ENCODE data around the gene CNNM2. TPM values are rescaled to one million over a fixed set of nuclear protein-coding genes. Genes with fewer than 3 reads are reported as not detected.

CNNM2 gene
- total RNA-seq, 2 donors from 2014 or later: 25.2 to 29.3 TPM

DNA sequence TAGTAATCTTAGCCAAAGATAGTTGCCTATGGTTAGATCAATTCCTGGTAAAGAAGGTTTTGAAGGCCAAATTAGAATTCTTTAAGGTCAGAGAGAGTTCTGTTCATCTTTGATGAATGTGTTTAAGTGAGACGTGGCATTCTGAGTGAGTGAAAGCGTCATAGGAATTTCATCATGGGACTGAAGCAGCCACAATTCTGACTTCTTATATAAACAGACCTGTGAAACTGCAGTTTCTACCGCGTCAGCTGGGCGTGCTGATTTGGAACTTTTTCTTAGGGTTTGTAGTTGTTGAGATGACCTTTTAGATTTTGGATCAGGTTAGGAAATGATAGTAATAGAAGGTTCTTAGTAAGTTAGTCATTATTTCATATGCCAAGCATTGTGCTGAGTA lies 103.8 kb downstream of the CNNM2 start:
- Histone ChIP-seq H3K9ac (ENCODE audit: low read depth in 2 of 2, low read length in 2 of 2) (no peak overlapping the region), H3K4me3 (no peak overlapping the region), H3K4me1 (no peaks in the 10 kb centered on the region), H3K9me3 (no peaks in the 10 kb centered on the region), H3K27me3 (no peaks in the 10 kb centered on the region), H3K27ac (no peak overlapping the region), H3K36me3 (no peaks in the 10 kb centered on the region)
- no peak for DNase-seq
- TF ChIP-seq, protein P1, sequence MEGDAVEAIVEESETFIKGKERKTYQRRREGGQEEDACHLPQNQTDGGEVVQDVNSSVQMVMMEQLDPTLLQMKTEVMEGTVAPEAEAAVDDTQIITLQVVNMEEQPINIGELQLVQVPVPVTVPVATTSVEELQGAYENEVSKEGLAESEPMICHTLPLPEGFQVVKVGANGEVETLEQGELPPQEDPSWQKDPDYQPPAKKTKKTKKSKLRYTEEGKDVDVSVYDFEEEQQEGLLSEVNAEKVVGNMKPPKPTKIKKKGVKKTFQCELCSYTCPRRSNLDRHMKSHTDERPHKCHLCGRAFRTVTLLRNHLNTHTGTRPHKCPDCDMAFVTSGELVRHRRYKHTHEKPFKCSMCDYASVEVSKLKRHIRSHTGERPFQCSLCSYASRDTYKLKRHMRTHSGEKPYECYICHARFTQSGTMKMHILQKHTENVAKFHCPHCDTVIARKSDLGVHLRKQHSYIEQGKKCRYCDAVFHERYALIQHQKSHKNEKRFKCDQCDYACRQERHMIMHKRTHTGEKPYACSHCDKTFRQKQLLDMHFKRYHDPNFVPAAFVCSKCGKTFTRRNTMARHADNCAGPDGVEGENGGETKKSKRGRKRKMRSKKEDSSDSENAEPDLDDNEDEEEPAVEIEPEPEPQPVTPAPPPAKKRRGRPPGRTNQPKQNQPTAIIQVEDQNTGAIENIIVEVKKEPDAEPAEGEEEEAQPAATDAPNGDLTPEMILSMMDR (IDR thresholded peaks at IDR 0.05): no peak
- intact Hi-C loops (cut with DNase I): no loop called here

DNA sequence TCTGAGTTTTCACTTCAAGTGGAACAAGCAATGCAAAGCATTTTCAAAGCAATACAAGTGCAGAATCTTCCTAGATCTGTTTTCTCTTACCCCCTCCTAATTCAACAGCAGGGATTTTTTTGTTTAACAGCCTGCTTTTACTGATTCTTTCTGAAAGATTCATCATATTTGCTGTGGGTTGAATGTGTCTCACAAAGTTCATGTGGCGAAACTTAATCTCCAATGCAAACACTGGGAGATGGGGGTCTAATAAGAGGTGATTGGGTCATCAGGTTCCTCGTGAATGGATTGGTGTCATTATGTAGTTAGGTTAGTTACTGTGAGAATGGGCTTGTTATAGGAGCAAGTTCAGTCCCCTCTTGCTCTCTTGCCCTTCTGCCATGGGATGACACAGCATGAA lies 107.6 kb downstream of the CNNM2 start:
- Histone ChIP-seq H3K9me3 (no peaks in the 10 kb centered on the region), H3K4me1 (no peaks in the 10 kb centered on the region), H3K36me3 (no peaks in the 10 kb centered on the region), H3K4me3 (no peak overlapping the region), H3K27ac (no peak overlapping the region), H3K27me3 (no peaks in the 10 kb centered on the region), H3K9ac (ENCODE audit: low read depth in 2 of 2, low read length in 2 of 2) (no peak overlapping the region)
- intact Hi-C loops (cut with DNase I): no loop called here
- DNase-seq: no peak
- TF ChIP-seq, protein P1 (IDR thresholded peaks at IDR 0.05): no peak

DNA sequence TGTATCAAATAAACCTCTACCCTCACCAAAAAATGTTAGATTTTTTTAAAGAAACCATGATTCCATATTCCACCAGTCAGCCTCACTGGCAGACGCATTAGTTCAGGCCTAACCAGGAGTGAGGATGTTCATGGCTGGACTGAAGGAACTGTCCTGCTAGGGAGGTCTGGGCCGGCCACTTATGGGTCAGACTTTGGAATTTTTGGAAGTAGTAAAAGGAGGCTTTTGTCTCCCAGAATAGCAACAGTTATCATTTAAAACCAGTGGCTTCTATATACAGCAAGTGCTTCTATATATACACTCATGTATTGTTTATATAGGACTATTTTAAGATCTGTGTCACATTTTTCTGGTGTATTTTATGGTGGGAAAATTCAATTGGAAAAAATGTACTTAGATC lies 120.5 kb downstream of the CNNM2 start:
- H3K4me1 ChIP-seq: no peaks in the 10 kb centered on the region
- no peak overlapping the region for H3K27ac ChIP-seq
- TF ChIP-seq, protein P1 (IDR thresholded peaks at IDR 0.05): no peak
- H3K36me3 ChIP-seq: no peaks in the 10 kb centered on the region
- no peaks in the 10 kb centered on the region for H3K27me3 ChIP-seq
- H3K4me3 ChIP-seq: no peak overlapping the region
- DNase-seq: no peak
- H3K9ac ChIP-seq (ENCODE audit: low read depth in 2 of 2, low read length in 2 of 2): no peak overlapping the region
- intact Hi-C loops (cut with DNase I): no loop called here
- no peaks in the 10 kb centered on the region for H3K9me3 ChIP-seq

DNA sequence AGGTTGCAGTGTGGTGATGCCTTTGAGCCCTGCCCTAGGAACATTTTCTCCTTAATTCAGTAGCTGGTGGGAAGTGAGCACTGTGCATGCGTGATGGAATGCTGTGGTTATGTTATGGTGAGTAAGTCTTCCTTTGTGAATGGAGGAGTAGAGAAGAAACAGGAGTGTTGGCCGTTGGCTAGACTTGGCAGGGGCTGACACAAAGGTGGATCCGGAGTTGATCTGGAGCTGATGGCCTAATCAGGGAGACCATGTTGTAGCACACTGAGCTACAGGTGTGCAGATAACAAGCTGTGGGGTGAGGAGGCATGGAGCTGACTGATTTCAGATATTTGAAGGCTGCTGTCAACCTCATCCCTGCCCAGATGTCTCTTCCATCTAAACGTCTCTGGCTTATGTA lies 122.3 kb downstream of the CNNM2 start:
- TF ChIP-seq, protein P1 (IDR thresholded peaks at IDR 0.05): no peak
- no peak overlapping the region for H3K4me3 ChIP-seq
- H3K9me3 ChIP-seq: no peaks in the 10 kb centered on the region
- H3K36me3 ChIP-seq: no peaks in the 10 kb centered on the region
- no peak overlapping the region for H3K9ac ChIP-seq (ENCODE audit: low read depth in 2 of 2, low read length in 2 of 2)
- DNase-seq: no peak
- intact Hi-C loops (cut with DNase I): no loop called here
- no peak overlapping the region for H3K27ac ChIP-seq
- H3K4me1 ChIP-seq: no peaks in the 10 kb centered on the region
- no peaks in the 10 kb centered on the region for H3K27me3 ChIP-seq

DNA sequence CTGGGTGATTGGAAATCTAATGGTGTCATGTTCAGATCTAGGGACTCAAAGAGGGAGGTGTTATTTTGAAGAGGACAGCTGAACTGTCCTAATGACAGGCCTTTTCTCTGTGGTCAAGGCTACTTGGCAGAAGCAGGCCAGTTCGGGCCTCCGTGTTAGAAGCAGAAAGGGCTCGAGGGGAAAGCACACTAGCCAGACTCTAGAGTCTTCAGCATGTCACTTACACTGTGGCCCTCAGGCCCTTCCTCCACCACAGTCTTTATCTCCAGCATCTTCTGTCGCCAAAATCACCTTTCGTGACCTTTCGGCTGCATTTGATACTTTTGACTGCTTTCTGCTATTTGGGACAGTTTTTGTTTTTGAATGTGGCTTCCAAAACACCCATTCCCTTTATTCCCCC lies 123.3 kb downstream of the CNNM2 start:
- intact Hi-C loops (cut with DNase I): no loop called here
- TF ChIP-seq, protein P1 (IDR thresholded peaks at IDR 0.05): no peak
- no peak for DNase-seq
- Histone ChIP-seq H3K4me3 (no peak overlapping the region), H3K27ac (no peak overlapping the region), H3K36me3 (no peaks in the 10 kb centered on the region), H3K9me3 (no peaks in the 10 kb centered on the region), H3K27me3 (no peaks in the 10 kb centered on the region), H3K4me1 (no peaks in the 10 kb centered on the region), H3K9ac (ENCODE audit: low read depth in 2 of 2, low read length in 2 of 2) (no peak overlapping the region)

DNA sequence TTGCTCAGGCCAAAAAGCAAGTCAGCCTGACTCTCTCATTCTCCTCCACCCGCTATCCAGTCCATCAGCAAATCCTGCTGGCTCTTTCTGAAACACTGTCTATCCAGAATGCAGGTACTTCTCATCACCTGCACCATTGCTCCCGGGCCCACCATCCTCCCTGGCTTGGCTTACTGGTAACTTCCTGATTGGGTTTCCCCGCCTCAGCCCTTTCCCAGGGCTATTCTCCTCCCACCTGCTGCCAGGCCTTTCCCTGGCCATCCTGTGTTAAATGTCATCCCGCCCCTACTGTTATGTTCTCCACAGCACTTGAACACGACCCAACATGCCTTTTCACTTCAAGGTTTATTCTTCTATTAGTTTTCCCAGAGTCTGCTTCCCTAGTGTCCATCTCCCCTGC lies 124.0 kb downstream of the CNNM2 start:
- H3K9me3 ChIP-seq: no peaks in the 10 kb centered on the region
- TF ChIP-seq, protein P1 (IDR thresholded peaks at IDR 0.05): no peak
- no peak overlapping the region for H3K27ac ChIP-seq
- no peaks in the 10 kb centered on the region for H3K36me3 ChIP-seq
- intact Hi-C loops (cut with DNase I): no loop called here
- no peaks in the 10 kb centered on the region for H3K27me3 ChIP-seq
- no peak overlapping the region for H3K4me3 ChIP-seq
- DNase-seq: no peak
- H3K9ac ChIP-seq (ENCODE audit: low read depth in 2 of 2, low read length in 2 of 2): no peak overlapping the region
- H3K4me1 ChIP-seq: no peaks in the 10 kb centered on the region
